HEK293T (cell line): ENCODE results near the gene TOP3A.

Source experiments
- BHLHE40 ChIP-seq: fragments of 450-650 bp; IDR thresholded peaks from 2 replicates; pipeline ENCODE4 v1.6.1; 2016; ENCODE audit warnings: mild to moderate bottlenecking, moderate library complexity, borderline replicate concordance
- CTBP1 ChIP-seq: fragments of 450-650 bp; IDR thresholded peaks from 2 replicates; pipeline ENCODE4 v1.6.1; 2016; ENCODE audit warnings: borderline replicate concordance
- ELF4 ChIP-seq: fragments of 450-650 bp; IDR thresholded peaks from 2 replicates; pipeline ENCODE4 v1.6.1; 2017; ENCODE audit warnings: antibody characterized with exemption
- FOXA1 ChIP-seq: fragments of 450-650 bp; IDR thresholded peaks from 2 replicates; pipeline ENCODE4 v1.6.1; 2016; ENCODE audit warnings: mild to moderate bottlenecking
- FOXK2 ChIP-seq: fragments of 450-650 bp; IDR thresholded peaks from 2 replicates; pipeline ENCODE4 v1.6.1; 2016; ENCODE audit warnings: mild to moderate bottlenecking
- SP1 ChIP-seq: fragments of 450-650 bp; IDR thresholded peaks from 2 replicates; pipeline ENCODE4 v1.6.1; 2017
- SUZ12 ChIP-seq: fragments of 450-650 bp; IDR thresholded peaks from 2 replicates; pipeline ENCODE4 v1.6.1; 2016; ENCODE audit warnings: mild to moderate bottlenecking
- TARDBP ChIP-seq: fragments of 450-650 bp; IDR thresholded peaks from 2 replicates; pipeline ENCODE4 v1.6.1; 2016
- ZNF384 ChIP-seq: fragments of 450-650 bp; IDR thresholded peaks from 2 replicates; pipeline ENCODE4 v1.6.1; 2016
- TF ChIP-seq, protein P1 (sequence below): fragments of 450-650 bp; IDR thresholded peaks from 2 replicates; pipeline ENCODE4 v1.6.1; 2016

DNA sequence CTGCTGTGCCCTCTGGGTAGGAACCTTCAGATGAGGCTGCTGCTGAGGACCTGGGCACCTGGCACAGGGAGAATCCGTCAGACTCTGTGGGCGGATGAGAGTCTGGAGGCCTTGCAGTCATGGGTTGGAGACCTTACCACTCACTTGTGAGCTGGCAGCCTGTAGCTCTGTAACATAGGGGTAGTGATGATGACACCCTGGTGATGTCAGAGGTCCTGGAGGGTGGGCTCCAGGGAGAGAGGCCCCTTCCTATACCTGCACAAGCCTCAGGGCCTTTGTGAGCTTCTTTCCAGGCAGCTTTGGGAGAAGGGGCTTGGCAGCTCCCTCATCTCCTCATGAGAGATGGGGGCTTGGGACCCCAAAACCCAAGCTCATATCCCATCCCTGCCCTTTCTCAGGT lies 52.7 kb downstream of the TOP3A start:
- no peak for TF ChIP-seq TARDBP
- TF ChIP-seq, protein P1, sequence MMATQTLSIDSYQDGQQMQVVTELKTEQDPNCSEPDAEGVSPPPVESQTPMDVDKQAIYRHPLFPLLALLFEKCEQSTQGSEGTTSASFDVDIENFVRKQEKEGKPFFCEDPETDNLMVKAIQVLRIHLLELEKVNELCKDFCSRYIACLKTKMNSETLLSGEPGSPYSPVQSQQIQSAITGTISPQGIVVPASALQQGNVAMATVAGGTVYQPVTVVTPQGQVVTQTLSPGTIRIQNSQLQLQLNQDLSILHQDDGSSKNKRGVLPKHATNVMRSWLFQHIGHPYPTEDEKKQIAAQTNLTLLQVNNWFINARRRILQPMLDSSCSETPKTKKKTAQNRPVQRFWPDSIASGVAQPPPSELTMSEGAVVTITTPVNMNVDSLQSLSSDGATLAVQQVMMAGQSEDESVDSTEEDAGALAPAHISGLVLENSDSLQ, result no peak
- TF ChIP-seq FOXA1, result no peak
- TF ChIP-seq FOXK2, result no peak
- TF ChIP-seq BHLHE40, result no peak
- no peak for TF ChIP-seq ELF4
- no peak for TF ChIP-seq ZNF384
- TF ChIP-seq SP1, result no peak
- TF ChIP-seq SUZ12, result no peak
- TF ChIP-seq CTBP1, result no peak
